Spleen (tissue), 7 donors: ENCODE data around the gene EFEMP2.

Experiments
- POLR2A ChIP-seq, 3 donors: fragments of 450-650 bp; IDR thresholded peaks; one replicate each; pipeline ENCODE4 v1.5.1; 2017; ENCODE audit warnings: antibody characterized with exemption in 3 of 3, mild to moderate bottlenecking in 1 of 3
- POLR2AphosphoS5 ChIP-seq, 3 donors: sonication (generic); formaldehyde crosslinking; IDR thresholded peaks; one replicate each; pipeline ENCODE4 v1.5.1; 2017; ENCODE audit warnings: antibody characterized with exemption in 3 of 3
- TF ChIP-seq, protein P1 (sequence below), 11 experiments: fragments of 200-600 bp in 7 of 11; fragments of 450-650 bp in 4 of 11; sonication (generic) in 4 of 11; IDR thresholded peaks in 8 of 11; conservative IDR thresholded peaks in 3 of 11; 1 replicate in 7 of 11; 2 replicates in 4 of 11; pipeline versions ENCODE4 v1.4.0 to v1.8.0; 2016 to 2021; ENCODE audit warnings: antibody characterized with exemption in 11 of 11, inconsistent platforms in 4 of 11, mild to moderate bottlenecking in 1 of 11
- donor health status: DM: no; HTN: no; CAD: no; lungs with moderate emphysema.
- donor health status: DM: no; HTN: no; CAD: no.
- donor health status: DM: no; HTN: no; CAD: no.

DNA sequence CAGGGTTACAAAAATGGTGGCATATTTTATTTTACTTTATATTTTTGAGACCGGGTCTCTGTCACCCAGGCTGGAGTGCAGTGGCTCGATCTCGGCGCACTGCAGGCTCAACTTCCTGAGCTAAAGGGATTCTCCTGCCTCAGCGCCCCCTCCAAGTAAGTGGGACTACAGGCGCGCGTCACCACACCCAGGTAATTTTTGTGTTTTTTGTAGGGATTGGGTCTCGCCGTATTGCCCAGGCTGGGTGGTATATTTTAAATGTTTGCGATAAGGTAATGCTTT, 28.2 kb upstream of the EFEMP2 start:
- TF ChIP-seq, protein P1, sequence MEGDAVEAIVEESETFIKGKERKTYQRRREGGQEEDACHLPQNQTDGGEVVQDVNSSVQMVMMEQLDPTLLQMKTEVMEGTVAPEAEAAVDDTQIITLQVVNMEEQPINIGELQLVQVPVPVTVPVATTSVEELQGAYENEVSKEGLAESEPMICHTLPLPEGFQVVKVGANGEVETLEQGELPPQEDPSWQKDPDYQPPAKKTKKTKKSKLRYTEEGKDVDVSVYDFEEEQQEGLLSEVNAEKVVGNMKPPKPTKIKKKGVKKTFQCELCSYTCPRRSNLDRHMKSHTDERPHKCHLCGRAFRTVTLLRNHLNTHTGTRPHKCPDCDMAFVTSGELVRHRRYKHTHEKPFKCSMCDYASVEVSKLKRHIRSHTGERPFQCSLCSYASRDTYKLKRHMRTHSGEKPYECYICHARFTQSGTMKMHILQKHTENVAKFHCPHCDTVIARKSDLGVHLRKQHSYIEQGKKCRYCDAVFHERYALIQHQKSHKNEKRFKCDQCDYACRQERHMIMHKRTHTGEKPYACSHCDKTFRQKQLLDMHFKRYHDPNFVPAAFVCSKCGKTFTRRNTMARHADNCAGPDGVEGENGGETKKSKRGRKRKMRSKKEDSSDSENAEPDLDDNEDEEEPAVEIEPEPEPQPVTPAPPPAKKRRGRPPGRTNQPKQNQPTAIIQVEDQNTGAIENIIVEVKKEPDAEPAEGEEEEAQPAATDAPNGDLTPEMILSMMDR (IDR thresholded peaks at IDR 0.05 in 8 of 11, conservative IDR thresholded peaks at IDR 0.05 in 3 of 11), result no peak
- TF ChIP-seq POLR2A (IDR thresholded peaks at IDR 0.05) (no peak), POLR2AphosphoS5 (IDR thresholded peaks at IDR 0.05) (no peak)
